ES-I3 (cell line): Measurements from ENCODE around the gene RSU1.

Experiments
- H3K36me3 ChIP-seq: 2 replicates; pipeline ENCODE4 v1.6.1; 2013; ENCODE audit warnings: mild to moderate bottlenecking, low read length, control low read depth, moderate library complexity; ENCODE audit not compliant: insufficient read depth
- H3K4me1 ChIP-seq: 2 replicates; pipeline ENCODE4 v1.6.1; 2013; ENCODE audit warnings: mild to moderate bottlenecking, control low read depth, low read length; ENCODE audit not compliant: insufficient read depth
- H3K9ac ChIP-seq: 2 replicates; pipeline ENCODE4 v1.6.1; 2013; ENCODE audit warnings: low read depth, mild to moderate bottlenecking, low read length, moderate library complexity
- H3K9me3 ChIP-seq: 2 replicates; pipeline ENCODE4 v1.6.1; 2013; ENCODE audit warnings: mild to moderate bottlenecking, low read length, moderate library complexity; ENCODE audit not compliant: control insufficient read depth, insufficient read depth

Gene RSU1

DNA sequence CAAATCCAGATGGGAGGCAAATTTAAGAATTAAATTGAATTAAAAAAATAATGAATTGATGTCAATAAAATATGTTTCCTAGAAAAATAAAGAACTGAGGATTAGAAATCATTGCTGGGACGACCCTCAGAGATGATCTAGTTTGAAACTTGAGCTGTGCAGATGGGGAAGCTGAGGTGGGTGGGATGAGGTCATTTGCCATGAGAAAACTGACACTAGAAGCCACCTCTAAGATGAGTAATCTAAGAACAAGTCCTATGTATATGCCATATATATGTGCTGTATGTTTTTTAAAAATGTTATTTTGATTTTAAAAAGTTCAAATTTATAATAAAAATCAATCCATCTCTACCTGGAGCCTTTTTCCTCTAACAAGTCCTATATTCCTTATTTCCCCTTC, 135.7 kb downstream of the RSU1 start:
- no peaks in the 10 kb centered on the region; the same call in 1 of the 2 replicates for H3K9me3 ChIP-seq
- H3K36me3 ChIP-seq: no peaks in the 10 kb centered on the region
- no peaks in the 10 kb centered on the region for H3K4me1 ChIP-seq
- no peak overlapping the region for H3K9ac ChIP-seq

GRCh38 chr10:16679511-16679910, 137.7 kb downstream of the RSU1 start:
- H3K36me3 ChIP-seq: no peaks in the 10 kb centered on the region
- H3K4me1 ChIP-seq: no peaks in the 10 kb centered on the region
- H3K9me3 ChIP-seq: no peaks in the 10 kb centered on the region; the same call in 1 of the 2 replicates
- no peak overlapping the region for H3K9ac ChIP-seq

DNA sequence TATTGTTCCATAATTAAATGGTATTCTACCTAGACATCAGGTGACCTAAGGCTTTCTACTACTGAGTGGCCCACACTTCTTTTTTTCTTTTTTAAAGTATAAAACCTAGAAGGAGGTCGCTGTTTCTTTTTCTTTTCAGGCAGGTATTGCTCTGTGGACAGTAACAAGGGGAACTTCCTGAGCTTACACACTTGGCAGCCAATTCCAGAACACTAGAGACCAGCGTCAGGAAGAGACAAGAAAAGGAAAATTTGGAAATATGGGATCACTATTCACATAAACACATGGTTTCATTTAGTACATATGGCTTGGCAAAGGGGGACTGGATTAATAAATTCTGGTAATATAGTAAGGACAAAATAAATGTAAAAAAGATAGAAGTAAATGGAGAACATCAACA, 141.9 kb downstream of the RSU1 start:
- no peak overlapping the region for H3K9ac ChIP-seq
- no peaks in the 10 kb centered on the region; the same call in 1 of the 2 replicates for H3K9me3 ChIP-seq
- no peaks in the 10 kb centered on the region for H3K36me3 ChIP-seq
- H3K4me1 ChIP-seq: no peaks in the 10 kb centered on the region

- no peak overlapping the region for H3K9ac ChIP-seq
- no peaks in the 10 kb centered on the region for H3K4me1 ChIP-seq
- no peaks in the 10 kb centered on the region for H3K36me3 ChIP-seq
- no peaks in the 10 kb centered on the region; the same call in 1 of the 2 replicates for H3K9me3 ChIP-seq
Measured at GRCh38 chr10:16674147-16674703, 143.0 kb downstream of the RSU1 start.

DNA sequence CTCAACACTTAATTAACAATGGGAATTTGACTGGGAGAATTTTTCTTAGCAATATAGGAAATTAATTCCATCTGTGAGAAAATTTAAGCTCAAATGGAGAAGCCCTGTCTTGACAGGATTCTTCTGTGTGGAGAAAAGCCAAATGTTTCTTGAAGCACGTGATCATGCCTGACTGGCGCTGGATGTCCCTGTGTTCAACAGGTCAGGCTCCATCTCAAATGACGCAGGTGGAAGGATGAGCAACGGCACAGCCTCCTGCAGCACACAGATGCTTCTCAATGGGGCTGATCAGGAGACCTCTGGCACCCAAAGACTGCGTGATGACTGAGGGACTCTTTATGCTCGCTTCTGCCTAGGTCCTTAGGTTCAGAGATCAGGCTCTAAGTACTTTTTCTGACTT, 143.8 kb downstream of the RSU1 start:
- Histone ChIP-seq H3K4me1 (no peaks in the 10 kb centered on the region), H3K9ac (no peak overlapping the region), H3K36me3 (no peaks in the 10 kb centered on the region), H3K9me3 (no peaks in the 10 kb centered on the region; the same call in 1 of the 2 replicates)

DNA sequence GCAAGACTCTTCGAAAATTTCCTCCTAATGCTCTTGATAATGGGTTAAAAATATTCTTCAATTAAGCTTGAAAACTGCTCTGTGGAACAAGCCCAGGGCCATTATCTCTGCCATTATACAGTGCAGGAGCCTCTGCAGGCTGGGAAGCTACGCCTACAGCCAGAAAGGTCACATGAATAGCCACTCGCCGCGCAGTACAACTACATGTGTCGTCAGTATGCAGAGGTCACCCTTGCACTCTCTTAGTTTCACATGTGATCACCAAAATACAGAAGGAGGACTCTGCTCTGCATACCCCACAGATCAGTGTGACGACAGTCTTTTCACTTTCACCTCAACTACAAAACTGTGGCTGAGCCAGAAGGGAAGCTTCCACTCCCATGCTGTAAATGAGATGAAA, 153.8 kb downstream of the RSU1 start:
- H3K36me3 ChIP-seq: no peaks in the 10 kb centered on the region
- no peaks in the 10 kb centered on the region for H3K4me1 ChIP-seq
- no peak overlapping the region for H3K9ac ChIP-seq
- no peaks in the 10 kb centered on the region for H3K9me3 ChIP-seq

GRCh38 chr10:16662923-16663322, 154.3 kb downstream of the RSU1 start:
- no peaks in the 10 kb centered on the region for H3K36me3 ChIP-seq
- no peak overlapping the region for H3K9ac ChIP-seq
- no peaks in the 10 kb centered on the region for H3K9me3 ChIP-seq
- H3K4me1 ChIP-seq: no peaks in the 10 kb centered on the region

GRCh38 chr10:16656895-16657294, 160.3 kb downstream of the RSU1 start:
- no peaks in the 10 kb centered on the region for H3K9me3 ChIP-seq
- no peaks in the 10 kb centered on the region for H3K36me3 ChIP-seq
- no peaks in the 10 kb centered on the region for H3K4me1 ChIP-seq
- no peak overlapping the region for H3K9ac ChIP-seq

DNA sequence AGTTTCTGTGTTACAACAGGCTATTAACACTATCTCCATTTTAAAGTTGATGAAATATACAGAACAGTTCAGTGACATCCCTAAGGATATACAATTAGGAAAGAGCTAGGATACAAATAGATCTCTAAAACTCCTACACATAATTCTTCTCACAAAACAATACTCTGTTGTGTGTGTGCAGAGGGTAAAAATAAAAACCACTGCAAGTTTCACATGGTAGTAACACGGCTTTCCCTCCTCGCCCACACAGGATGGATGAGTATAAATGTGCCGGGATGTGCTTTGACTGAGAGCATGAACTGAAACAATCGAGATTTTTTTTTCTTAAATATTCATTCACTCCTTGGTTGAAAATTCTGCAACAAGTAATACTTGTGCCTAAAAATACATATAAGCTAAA, 164.0 kb downstream of the RSU1 start:
- no peak overlapping the region for H3K9ac ChIP-seq
- H3K36me3 ChIP-seq: no peaks in the 10 kb centered on the region
- H3K4me1 ChIP-seq: no peaks in the 10 kb centered on the region
- no peaks in the 10 kb centered on the region for H3K9me3 ChIP-seq

DNA sequence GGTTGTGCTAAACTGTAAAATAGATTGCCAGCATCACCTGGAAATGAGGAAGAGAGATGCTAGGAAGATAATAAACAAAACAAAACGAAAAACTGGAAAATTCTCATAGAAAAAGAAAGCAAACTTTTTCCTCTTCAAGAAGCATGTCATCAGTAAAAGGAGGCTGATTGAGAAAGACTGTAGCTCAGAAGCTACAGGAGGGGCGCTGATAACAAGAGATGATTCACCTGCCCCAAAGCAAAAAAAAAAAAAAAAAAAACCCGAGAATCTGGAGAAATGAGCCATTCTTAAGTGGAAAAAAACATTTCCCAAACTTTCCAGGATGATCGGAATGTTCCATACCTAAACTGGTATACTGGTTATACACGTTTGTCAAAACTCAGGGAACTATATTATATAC, 165.1 kb downstream of the RSU1 start:
- Histone ChIP-seq H3K36me3 (no peaks in the 10 kb centered on the region), H3K9me3 (no peaks in the 10 kb centered on the region), H3K4me1 (no peaks in the 10 kb centered on the region), H3K9ac (no peak overlapping the region)

DNA sequence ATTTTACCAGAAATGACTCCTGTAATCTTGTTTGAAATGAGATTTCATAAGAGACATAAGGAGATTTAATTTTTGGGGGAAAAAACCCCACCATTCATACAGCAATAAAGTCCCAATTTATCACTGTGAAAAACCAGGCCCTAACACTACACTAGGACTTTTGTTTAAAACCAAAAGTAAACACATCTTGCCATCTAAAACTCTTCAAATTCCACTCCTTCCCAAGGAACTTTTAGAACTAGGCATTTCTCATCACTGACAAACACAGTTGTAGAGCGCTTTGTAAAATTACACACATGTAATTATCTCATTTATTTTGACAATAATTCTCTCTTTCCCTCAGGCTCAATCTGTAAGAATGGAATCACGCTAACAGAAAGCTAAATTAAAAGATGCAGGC, 167.5 kb downstream of the RSU1 start:
- Histone ChIP-seq H3K9ac (no peak overlapping the region), H3K4me1 (no peaks in the 10 kb centered on the region; the same call in 1 of the 2 replicates), H3K36me3 (no peaks in the 10 kb centered on the region), H3K9me3 (no peaks in the 10 kb centered on the region)

DNA sequence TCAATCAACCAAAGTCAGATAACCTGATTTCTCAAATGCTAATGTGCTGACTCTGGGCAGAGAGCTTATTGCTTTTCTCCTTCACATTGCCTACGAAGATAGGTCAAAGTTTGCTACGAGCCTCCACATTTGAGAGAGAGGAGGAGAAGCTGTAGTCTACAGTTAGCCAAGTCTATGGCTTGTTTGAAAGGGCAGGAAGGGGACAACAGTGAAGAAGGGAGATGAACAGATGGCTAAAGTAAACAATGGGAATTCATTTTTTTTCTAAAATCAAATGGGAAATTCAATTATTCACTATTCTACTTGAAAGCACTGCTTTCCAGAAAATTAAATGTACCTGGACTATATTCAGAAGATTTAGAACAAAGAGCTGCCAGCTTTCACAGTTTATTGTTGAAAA, 168.9 kb downstream of the RSU1 start:
- Histone ChIP-seq H3K9ac (no peak overlapping the region), H3K4me1 (peaks cover 13% of the 10 kb centered on the region), H3K36me3 (no peaks in the 10 kb centered on the region), H3K9me3 (no peaks in the 10 kb centered on the region)

DNA sequence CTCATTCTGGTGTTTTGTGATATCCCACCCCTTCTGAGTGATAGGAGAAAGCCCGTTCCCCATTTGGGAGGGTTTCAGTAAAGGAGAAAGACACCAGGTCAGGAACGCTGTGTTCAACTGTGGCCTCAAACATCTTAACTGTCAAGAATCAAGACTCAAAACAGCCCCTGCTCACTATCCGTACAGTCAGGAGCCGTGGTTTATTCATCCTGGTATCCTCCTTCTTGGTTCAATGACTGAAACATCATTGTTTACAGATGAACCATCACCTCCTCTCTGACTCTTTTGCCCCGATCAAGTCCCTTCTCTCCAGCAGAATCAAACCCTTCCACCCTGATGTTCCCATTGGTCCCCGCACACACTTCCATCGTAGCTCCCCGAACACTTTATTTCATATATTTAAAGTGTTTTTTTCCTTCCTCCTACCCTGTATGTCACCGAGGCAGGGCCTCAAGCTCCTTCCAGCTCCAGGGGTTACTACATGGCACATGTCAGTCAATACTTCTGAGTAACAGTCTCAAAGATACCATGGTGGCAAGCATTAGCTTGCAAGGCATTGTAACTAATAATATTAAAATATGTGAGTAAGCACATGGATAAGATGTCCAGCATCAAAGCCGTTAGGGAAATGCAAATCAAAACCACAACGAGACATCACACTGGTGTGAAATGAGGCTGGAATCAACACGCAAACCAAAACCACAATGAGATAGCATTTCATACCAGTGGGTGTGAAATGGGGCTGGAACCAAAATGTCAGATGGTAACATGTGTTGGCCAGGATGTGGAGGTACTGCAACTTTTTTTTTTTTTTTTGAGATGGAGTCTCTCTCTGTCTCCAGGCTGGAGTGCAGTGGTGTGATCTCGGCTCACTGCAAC, 170.8 kb downstream of the RSU1 start:
- no peaks in the 10 kb centered on the region for H3K36me3 ChIP-seq
- no peak overlapping the region for H3K9ac ChIP-seq
- no peaks in the 10 kb centered on the region for H3K9me3 ChIP-seq
- peaks cover 15% of the 10 kb centered on the region for H3K4me1 ChIP-seq

DNA sequence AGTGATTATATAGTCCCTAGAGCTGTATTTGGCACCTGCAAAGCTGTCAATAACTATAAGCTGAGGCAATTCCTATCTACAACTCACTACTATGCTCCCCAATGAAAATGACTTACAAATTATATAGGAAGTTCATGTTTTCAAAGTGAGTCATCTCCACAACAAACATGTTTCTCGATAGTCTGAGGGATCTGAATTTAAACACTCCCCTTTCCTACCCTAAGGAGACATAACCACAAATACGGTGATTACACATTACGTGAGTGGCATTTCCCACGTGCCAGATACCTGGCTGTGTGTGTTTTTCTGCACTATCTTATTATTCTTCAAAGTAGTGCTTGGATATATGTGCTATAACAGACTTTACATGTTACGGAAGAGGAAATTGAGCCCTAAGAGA, 173.1 kb downstream of the RSU1 start:
- Histone ChIP-seq H3K9me3 (no peaks in the 10 kb centered on the region), H3K36me3 (no peaks in the 10 kb centered on the region), H3K9ac (no peak overlapping the region), H3K4me1 (peaks cover 15% of the 10 kb centered on the region)

GRCh38 chr10:16643502-16643901, 173.7 kb downstream of the RSU1 start:
- no peaks in the 10 kb centered on the region for H3K36me3 ChIP-seq
- no peak overlapping the region for H3K9ac ChIP-seq
- no peaks in the 10 kb centered on the region for H3K9me3 ChIP-seq
- H3K4me1 ChIP-seq: peaks cover 15% of the 10 kb centered on the region
